Inflammatory macrophage (primary cell): ENCODE measurements around the gene MT1B.

Experiments
- DNase-seq, 2 donors: peaks; one replicate each; pipeline ENCODE4 v3.0.0-alpha.2; 2020 to 2022
- total RNA-seq, 18 experiments: gene quantifications; one replicate each; lab custom pipeline; 2026; ENCODE audit warnings: mixed read lengths in 6 of 18, inconsistent platforms in 2 of 18; lab: John Stamatoyannopoulos, UW

MT1B gene
- 0 to 0.18 (median 0) reads per million in 18 experiments for total RNA-seq

- no peak for DNase-seq
Measured at GRCh38 chr16:56651586-56651985, at the start of gene MT1B. Gene MT1B, plus strand, starts transcription at chr16:56651886. Its CDS starts 68 bp downstream, at chr16:56651954.

- DNase-seq, result peak; percentile 59 to 72
Measured at GRCh38 chr16:56603589-56603988, 48.1 kb upstream of the MT1B start.

DNA sequence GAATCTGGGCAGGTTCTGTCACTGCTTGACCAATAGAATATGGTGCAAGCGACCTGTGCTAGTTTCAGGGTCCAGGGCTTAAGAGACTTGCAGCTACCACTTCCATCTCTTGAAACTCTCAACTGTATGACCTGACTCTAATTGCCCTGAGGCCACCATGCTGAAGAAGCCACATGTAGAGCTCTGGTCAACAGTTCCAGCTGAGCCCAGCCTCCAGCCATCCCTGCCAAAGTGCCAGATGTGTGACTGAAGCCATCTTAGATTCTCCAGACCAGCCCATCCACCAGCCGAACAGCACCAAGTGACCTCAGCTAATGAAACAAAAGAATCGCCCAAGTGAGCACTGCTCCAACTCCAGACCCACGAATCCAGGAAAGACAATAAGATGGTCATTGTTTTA is 46.7 kb upstream of the MT1B start:
- no peak for DNase-seq

- no peak for DNase-seq
Measured at GRCh38 chr16:56605475-56605874, 46.2 kb upstream of the MT1B start.

- no peak for DNase-seq
Measured at GRCh38 chr16:56606071-56606475, 45.6 kb upstream of the MT1B start.

DNA sequence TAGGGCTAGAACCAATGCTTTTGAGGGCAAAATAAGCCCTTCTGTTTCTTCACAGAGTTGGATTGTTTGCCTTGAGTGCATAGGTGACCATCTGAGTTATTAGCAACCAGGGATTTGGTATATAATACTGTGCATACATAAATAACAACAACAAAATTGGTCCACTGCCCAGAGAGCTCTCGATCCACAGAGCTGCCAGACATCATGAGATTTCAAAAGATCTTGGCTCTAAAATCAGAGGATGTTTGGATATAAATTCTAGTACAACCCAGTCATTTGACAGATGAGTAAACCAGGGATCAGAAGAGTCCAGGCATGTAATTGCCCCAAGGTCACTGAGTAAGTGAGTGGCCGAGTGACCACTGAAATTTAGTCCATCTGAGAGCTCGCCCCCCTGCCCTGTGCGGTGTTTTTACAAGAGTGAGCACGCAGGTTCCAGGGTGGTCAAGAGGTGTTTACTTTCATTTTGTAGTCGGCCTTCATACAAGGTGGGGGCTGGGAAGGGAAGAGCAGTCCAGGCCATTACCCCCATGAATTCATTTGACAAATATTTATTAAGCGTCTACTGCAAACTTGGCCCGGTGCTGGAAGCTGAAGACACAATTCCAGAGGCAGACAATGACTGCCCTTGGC is 45.1 kb upstream of the MT1B start:
- no peak for DNase-seq

GRCh38 chr16:56607109-56607618 is 44.5 kb upstream of the MT1B start:
- peak in 1 of 2 donors; percentile 34 for DNase-seq

- DNase-seq, result no peak
Measured at GRCh38 chr16:56607675-56608042, 44.0 kb upstream of the MT1B start.

- peak; percentile 96 to 99 for DNase-seq
Measured at GRCh38 chr16:56608043-56608875, 43.4 kb upstream of the MT1B start, which contains the start of gene MT2A. Gene MT2A, plus strand, starts transcription at chr16:56608584. Its CDS starts 72 bp downstream, at chr16:56608656.

GRCh38 chr16:56608876-56609462 is 42.7 kb upstream of the MT1B start:
- DNase-seq, result no peak

- peak; percentile 96 to 97 for DNase-seq
Measured at GRCh38 chr16:56609463-56609921, 42.2 kb upstream of the MT1B start.

DNA sequence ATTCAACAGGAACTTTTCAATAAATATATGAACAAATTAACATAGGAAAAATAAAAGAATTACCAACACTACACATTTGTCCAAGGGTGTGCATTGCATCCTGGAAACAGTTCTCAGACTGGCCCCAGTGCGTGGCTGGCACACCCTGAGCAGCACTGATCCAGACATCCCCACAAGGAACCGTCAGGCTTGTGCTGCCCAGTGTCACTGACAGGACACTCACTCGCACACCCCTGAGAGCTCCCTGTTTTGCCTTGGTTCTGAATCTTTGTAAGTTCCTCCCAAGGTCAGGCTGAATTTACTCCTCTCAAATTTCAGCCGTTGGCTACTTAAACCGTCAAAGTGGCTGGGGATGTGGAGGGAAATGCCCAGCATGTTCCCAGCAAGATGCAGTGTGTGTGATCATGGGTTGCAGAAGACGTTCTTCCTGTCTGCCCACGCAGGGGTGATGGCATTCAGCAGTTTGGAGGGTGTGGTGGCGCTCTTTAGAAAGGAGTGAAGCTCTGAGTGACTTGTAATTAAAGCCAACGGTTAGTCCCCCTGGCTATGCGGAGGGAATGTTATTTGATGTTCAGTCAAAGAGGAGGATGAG is 41.6 kb upstream of the MT1B start:
- peak; percentile 93 to 95 for DNase-seq

- no peak for DNase-seq
Measured at GRCh38 chr16:56610609-56611111, 41.0 kb upstream of the MT1B start.

- peak in 1 of 2 donors; percentile 17 for DNase-seq
Measured at GRCh38 chr16:56611281-56611833, 40.3 kb upstream of the MT1B start.

DNA sequence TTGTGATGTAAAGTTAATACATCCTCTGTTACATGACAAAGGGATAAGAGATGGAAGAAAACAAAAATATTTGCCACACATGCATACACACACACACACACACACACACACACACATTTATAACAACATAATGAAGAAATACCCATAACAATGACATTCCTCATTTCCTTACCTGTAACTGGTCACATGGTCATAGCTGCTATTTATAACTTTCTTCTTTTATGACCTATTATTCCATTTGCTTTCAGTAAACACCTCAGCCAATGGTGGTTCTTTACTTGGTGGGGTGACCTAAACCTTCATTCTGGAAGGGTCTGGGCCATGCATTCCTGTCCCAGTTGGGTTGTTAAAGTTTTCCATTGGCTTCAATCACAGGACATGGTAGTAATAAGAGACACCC is 38.0 kb upstream of the MT1B start:
- no peak for DNase-seq

GRCh38 chr16:56614549-56614991 is 37.1 kb upstream of the MT1B start:
- DNase-seq, result no peak

DNA sequence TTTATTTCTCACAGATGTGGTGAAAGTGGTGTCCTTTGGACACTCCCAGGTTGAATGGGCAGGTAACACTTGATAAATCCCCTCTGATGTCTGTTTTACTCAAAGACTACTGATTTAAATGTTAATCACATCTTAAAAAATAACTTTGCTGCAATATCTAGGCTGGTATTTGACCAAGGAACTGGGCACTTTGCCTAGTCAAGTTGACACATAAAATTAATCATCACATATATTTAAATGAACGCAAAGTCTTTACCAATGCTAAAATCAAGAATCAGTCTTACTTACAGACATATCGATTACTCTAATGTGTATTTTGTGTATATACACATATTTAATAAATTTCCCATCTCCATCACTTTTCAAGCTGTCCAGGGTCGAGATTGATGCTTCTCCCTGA is 36.3 kb upstream of the MT1B start:
- DNase-seq, result no peak

DNA sequence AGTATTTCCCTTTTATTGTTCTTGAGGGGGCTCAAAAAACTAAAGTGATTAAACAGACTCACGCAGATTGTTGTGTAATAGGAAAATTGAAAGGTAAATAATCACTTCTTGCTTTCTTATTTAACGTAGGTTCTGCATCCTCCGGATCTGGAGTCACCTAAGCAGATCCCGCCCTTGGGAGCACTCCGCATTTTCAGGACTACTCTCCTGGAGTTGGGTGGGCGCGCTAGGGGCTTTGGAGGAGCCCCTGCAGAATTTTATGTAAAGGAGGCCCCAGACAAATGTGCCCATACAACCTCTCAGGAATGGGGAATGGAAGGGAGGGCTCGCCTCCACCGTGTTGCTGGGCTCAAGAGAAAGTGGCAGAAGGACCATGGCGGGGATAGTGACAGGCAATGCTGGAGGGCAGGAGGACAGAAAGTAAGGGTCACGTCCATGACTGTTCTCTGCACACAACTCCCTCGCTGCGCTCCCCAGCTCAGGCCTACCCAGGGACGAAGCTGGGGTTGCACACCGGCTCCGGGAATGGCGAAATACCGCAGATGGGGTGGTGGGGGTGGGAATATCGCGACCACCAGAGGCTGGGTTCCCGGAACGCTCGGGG is 35.0 kb upstream of the MT1B start:
- DNase-seq, result no peak

GRCh38 chr16:56617212-56618085 is 34.2 kb upstream of the MT1B start:
- no peak for DNase-seq

GRCh38 chr16:56618138-56618537 is 33.5 kb upstream of the MT1B start:
- no peak for DNase-seq
